ENCODE measurements around the gene ACTRT2.

- TF ChIP-seq, protein P1, sequence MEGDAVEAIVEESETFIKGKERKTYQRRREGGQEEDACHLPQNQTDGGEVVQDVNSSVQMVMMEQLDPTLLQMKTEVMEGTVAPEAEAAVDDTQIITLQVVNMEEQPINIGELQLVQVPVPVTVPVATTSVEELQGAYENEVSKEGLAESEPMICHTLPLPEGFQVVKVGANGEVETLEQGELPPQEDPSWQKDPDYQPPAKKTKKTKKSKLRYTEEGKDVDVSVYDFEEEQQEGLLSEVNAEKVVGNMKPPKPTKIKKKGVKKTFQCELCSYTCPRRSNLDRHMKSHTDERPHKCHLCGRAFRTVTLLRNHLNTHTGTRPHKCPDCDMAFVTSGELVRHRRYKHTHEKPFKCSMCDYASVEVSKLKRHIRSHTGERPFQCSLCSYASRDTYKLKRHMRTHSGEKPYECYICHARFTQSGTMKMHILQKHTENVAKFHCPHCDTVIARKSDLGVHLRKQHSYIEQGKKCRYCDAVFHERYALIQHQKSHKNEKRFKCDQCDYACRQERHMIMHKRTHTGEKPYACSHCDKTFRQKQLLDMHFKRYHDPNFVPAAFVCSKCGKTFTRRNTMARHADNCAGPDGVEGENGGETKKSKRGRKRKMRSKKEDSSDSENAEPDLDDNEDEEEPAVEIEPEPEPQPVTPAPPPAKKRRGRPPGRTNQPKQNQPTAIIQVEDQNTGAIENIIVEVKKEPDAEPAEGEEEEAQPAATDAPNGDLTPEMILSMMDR (optimal IDR thresholded peaks at IDR 0.05 in 1 of 3, IDR thresholded peaks at IDR 0.05 in 1 of 3, conservative IDR thresholded peaks at IDR 0.05 in 1 of 3; ENCODE audit: extremely low read depth in 1 of 3, insufficient read depth in 2 of 3, low read length in 3 of 3) = no peak
- no peak for TF ChIP-seq EZH2 (IDR thresholded peaks at IDR 0.05; ENCODE audit: low read length)
Observed at GRCh38 chr1:3029481-3029961, 8.3 kb downstream of the ACTRT2 start.
